Muscle of arm (tissue), 14 donors: ENCODE measurements around the gene URAD. TPM values are rescaled to one million over a fixed set of nuclear protein-coding genes. Genes with fewer than 3 reads are reported as not detected.
A peak's percentile ranks its signal among the peaks of the same experiment; 100 is the strongest.
"Not testable (repeated sequence)": the region's sequence is repeated elsewhere in the genome, so short reads cannot be mapped to it uniquely, and the experiment has no call there.

Experiments used
- DNase-seq: peaks from one replicate; pipeline ENCODE4 v3.0.0-alpha.2; 2013
- long read RNA-seq, 11 donors: transcript quantifications; one replicate each; lab custom pipeline, GENCODE V29; 2026
- polyA plus RNA-seq, 12 donors: library from polyadenylated mRNA; unstranded; fragments of 120-200 nt; gene quantifications; one replicate each; pipeline ENCODE4 v1.2.1, GENCODE V29; 2013; ENCODE audit not compliant: insufficient read length in 12 of 12

URAD gene, protein sequence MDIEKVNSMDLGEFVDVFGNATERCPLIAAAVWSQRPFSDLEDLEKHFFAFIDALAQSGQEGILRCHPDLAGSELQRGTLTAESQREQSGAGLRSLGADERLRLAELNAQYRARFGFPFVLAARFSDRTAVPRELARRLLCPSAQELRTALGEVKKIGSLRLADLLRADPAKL
- polyA plus RNA-seq, result not detected
- long read RNA-seq, donor 1, partial matches to known transcripts, result 0 of 33 reads
- long read RNA-seq, donor 1, other reads (novel, unspliced or antisense), result 33 of 33 reads
- long read RNA-seq, donor 2, result 0 reads
- long read RNA-seq, donor 3, result 0 reads
- long read RNA-seq, donor 4, result 0 reads
- long read RNA-seq, donor 5, result 0 reads
- long read RNA-seq, donor 6, result 0 reads
- long read RNA-seq, donor 7, result 0 reads
- long read RNA-seq, donor 8, result 0 reads
- long read RNA-seq, donor 9, result 0 reads
- long read RNA-seq, donor 10, result 0 reads
- long read RNA-seq, donor 11, result 0 reads

DNA sequence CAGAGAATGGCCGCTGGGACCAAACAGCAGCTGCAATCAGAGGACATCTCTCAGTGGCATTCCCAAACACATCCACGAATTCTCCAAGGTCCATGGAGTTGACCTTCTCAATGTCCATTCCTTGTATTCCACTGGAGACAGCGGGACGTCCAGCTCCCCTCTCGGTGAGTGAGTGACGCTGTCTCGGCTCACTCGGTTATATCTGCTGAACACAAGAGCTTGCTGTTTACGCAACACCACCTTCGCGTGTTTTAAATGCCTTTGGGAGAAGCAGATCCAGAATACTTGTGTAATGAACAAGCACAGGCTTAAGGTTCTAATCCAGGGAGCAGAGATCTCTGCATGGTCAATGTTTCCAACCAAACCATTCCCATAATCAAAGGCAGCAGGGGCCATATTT lies at the start of gene URAD:
Gene URAD, minus strand, starts transcription at position 174 of the 400 bp plus-strand sequence. Its CDS starts 56 bp downstream, at position 118.
- no peak for DNase-seq

DNA sequence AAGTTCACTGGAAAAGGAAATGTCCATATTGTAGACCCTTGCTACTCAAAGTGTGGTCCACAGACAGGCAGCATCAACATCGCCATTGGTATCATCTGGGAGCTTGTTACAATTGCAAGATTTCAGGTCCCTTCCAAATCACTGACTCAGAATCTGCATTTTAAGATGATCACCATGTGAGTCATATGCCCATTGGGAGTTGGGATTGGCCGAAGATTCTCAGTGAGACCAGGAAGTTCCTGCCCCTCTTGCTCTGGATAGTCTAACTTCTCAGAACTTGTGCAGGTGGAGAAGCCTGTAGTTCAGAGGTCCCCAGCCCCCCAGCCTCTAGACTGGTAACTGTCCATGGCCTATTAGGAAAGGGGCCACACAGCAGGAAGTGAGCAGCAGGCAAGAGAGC lies 48.9 kb upstream of the URAD start:
- DNase-seq, result no peak

DNA sequence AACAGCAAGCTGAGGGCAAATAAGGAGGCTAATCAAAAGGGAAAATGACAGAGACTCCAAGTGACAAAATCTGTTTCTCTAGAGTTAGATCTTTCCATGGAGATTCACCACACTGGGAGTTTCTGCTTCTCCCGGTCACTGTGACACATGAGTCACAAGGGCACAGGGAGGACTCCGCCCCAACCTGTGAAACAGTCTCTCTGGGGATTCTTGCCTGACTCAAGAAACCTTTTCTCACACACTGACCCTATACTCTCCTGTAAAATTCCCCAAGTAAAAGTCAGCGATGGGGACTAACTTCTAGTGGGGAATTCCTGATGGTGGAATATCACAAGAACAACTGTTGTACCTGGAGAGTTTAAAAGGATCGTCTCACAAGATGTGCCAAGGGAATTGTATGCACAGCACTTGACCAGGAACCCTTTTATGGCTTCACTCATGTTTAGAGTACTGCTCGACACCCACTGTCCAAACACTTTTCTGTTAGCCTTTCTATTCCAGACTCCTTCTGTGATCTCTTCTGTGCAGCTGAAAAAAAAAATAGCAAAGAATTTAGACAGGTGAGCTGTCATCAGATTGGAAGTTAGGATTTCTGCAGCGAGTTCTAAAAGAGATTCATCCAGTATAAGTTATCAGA lies 46.8 kb upstream of the URAD start:
- DNase-seq, result no peak

DNA sequence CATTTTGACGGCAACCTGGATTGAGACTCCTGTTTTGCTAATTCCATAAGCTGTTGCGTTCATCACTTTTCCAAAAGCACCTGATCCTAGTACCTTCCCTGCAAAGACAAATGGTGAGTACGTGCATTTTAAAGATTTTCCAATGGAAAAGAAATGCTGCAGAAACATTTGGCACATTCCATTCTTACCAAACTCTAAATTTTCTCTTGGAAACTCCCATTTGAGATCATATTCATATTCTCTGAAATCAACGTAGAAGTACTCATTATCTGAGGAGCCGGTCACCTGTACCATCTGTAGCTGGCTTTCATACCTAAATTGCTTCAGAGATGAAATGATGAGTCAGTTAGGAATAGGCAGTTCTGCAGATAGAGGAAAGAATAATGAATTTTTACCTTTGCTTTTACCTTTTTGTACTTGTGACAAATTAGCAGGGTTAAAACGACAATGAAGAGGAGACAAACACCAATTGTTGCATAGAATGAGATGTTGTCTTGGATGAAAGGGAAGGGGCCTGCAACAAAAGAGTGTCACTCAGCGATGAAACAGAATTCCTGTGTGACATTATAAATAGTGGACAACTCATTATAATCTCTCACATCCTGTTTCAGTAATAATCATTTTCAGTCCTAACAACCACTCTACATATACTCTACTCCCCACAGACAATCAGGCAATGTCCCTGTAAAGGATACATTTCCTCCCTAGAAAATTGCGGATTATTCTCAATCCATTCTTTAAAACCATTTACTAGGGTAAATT lies 45.6 kb upstream of the URAD start:
- DNase-seq, result no peak

DNA sequence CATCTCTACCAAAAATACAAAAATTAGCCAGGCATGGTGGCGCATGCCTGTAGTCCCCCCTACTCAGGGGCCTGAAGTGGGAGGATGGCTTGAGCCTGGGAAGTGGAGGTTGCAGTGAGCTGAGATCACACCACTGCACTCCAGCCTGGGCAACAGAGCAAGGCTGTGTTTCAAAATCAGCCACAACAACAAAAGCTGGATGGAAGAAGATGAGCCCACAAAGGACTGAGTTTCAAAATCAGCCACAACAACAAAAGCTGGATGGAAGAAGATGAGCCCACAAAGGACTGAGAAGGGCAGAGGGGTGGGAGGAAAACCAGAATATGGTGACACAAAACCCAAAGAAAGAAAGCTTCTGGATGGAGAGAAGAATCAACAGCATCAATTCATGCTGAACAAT lies 43.9 kb upstream of the URAD start:
- DNase-seq, result not testable (repeated sequence)

DNA sequence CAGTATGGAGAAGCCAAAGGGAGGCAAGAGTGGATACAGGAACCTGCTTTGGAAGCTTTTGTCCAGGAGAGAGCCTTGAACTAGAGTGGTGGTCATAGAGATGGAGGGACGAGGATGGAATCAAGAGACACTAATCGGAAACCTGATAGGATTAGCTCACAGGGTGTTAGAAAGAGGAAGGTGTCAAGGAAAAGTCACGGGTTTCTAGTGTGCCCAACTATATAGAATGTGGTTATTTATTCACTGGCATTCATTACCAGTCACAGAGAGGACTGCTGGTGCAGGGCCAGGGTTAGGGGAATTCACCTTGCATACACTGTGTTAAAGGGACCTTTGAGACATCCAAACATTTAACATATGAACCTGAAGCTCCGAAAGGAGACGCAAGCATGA lies 43.4 kb upstream of the URAD start:
- DNase-seq, result no peak

DNA sequence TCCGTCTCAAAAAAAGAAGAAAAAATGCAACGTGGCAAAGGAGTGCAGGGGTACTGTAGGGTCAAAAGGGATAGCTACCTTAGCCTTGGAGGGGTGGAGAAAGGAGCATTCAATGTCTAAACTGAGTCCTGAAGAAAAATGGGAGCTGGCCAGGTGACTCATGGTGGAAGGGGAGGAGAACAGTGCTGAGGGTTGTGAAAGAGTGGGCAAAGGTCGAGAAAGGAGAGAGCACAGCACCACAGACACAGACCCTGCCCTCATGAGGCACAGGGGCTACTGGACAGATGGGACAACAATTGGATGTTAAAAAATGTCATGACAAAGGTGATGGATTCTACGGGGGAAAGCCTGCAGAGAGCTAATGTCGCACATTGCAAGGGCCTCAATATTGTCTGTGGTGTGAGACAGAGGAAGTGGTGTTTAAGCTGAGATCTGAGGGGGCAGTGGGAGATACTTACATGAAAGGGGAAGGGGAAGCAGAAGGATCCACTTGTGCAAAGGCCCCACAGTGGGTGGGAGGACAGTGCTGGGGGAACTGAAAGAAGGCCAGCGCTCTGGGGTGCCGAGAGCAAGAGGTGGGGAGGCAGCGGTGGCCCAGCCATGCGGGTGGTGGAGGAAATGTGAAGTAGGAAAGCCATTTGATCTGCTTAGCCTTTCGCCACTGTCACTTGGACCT lies 42.9 kb upstream of the URAD start:
- DNase-seq, result peak; percentile 10

DNA sequence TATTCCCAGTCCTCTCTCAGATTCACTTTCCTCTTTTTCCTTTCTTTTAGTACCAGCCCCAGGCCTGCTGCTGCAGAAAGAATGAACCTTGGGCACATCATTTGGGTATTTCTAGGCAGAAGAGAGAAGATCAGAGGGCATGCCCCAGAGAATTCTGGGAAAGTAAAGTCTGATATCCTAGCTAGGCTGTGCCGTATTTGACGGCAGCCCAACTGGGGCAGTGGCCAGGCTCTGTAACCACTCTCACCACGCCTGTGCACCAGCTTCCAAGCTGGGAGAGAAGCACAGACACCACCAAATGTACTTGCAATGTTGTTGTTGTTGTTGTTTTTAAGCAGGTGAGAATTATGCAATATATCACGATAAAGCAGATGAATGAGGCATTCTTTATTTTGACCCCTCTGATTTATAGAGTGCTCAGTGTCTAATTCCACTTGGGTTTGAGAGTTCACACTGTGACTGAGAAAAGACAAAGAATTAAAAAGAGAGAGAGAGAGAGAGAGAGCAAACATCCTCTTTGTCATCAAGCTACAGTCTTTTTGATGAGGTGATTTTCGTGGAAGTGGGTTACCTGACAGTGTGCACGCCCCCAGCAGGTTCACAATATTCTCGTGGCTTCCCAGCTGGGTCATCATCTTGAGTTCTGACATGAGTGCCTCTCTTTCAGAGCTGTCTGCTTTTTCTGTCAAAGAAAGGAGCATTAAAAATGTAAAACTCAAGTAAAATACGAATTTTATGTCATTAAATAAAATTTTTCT lies 39.3 kb upstream of the URAD start:
- DNase-seq, result no peak

DNA sequence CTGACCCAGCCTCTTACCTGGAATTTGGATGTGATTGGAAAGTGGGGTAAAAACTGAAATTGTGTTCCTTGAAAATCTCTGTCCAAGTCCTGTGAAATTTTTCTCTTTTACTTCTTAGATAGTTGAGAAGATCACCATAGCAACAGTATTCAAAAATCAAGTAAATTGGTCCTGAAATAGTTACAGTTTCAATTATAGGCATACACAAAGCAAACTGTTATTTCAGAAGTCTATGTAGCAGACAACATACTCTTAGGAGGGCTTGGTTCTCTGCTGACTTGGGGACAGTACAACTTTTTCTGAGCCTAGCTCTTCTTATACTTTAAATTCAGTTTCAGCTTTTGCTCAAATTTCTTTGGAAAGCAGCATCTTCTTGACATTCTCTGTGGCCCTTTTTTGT lies 38.6 kb upstream of the URAD start:
- no peak for DNase-seq

DNA sequence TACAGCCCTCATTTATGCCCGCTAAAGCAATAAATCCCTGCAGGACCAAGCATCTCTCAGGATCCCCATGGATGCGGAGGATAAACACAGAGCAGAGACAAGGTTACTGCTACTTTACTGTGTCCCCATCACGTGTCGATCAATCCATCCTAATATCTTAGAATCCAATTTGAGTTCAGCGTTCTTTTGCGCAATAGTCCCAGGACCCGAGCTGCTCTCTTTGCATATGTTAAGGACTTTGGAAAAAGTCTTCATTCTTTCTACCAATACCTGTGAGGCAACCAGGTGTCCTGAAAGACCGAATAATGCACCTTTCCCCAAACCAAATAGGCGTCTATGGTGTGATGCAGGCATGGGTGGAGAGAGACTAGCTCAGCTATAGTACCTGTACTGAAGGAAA lies 38.0 kb upstream of the URAD start:
- DNase-seq, result no peak

DNA sequence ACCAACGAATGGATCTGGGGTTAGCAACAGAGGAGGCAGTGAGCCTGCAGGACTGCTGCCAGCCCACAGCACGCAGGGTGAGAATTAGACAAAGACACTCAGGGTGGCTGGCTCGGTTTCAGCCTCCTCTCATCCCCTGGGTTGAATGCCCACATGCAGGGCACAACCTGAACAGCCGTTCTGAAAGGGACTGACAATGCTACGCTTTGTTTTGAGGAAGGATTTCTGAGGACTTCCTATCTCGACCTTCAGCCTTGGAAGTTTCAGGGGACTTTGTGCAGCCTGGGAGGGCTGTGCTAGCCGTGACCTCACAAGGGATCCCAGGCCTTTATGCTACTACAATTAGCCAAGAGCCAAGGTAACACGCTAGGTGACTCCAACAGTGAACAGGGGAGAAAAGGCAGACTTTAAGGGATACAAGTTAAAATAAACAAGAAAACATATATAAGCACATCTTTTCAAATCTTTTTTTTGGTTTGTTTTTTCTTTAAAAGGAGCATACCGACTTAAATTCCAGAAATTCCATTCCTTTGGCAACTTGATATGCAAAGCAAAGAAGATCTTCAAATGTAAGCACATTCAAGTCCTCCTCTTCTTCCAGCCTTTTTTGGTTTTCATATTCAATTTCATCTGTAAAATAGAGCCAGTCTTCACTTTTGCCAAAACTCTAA lies 34.5 kb upstream of the URAD start:
- no peak for DNase-seq

DNA sequence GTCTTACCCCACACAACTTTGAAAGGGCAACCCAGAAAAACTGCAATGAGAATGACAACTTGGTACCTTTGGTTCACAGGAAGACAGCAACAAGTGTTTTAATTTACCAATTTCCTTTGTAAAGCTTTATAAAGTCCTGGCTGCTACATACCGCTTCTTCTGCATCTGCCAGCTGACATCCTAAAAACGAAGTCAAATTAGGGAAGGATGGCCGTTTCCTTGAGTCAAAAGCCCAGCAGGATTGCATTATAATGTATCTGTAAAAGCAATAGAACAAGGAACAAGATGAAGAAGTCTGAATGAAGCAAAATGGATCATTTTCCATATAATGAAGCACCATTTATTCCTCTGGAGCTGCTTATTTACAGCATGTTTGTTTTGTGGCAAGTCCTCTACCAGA lies 25.8 kb upstream of the URAD start:
- no peak for DNase-seq

DNA sequence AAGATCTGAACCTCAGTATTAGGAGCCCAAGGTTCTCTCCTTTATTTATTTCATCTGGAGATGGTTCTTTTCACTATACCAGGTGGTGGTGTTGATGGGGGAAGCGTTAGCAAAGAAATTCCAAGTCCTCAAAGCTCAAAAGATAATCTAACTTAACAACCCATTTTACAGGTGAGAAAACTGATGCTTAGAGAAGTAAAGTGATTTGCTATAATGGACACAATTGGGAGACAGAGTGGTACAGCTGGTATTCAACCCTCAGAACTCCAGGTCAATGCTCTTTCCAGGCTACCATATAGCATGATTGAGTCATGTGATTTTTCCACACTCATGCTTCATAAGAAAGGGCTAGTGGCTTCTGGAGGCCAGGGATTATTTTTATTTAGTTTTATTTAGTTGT lies 25.0 kb upstream of the URAD start:
- no peak for DNase-seq

DNA sequence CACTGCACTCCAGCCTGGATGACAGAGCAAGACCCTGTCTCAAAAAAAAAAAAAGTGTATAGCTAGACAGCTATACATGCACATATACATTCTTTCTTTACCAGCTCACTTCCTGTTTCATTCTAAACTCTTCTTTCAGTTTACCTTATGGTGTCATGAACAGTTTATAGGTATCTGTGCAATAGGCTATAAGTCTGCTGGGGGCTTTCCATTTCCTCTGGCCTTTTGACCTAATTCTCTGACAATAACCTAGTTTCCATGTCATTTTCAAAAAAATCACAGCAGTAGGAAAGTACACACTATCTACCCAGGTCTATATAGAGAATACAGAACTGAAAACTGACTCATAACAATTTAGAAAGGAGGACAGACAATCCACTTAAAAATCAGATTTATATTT lies 24.4 kb upstream of the URAD start:
- no peak for DNase-seq

DNA sequence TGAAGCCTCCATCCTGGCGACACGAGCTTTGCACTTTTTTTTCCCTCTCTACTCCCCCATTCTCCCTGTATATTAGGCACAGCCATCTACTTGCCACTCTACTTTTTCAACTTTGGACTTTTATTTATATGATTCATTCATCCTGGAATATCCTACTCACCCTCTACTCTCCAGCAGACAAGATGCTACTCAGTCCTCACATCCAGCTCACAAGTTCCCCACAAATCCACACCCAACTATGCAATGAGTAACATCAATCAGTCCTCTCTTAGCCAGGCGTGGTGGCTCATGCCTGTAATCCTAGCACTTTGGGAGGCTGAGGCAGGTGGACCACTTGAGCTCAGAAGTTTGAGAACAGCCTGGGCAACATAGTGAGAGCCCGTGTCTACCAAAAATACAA lies 23.9 kb upstream of the URAD start:
- no peak for DNase-seq

DNA sequence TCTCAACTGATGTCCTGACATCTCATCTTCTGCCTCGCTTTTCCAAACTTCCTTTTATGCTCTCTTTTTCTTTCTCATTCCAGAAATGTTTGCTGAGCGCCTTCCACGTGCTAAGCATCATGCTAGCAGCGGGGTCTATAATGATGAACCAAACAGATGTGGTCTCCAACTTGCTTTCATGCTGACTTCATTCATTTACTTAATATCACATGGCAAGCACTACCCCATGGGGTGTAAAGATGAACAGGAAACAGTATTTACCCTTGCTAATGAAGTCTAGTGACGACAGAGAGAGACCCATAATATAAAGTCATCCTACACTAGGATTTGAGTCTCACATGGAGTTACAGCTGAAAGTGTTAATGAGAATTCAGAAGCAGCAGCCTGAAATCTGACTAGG lies 21.6 kb upstream of the URAD start:
- no peak for DNase-seq

DNA sequence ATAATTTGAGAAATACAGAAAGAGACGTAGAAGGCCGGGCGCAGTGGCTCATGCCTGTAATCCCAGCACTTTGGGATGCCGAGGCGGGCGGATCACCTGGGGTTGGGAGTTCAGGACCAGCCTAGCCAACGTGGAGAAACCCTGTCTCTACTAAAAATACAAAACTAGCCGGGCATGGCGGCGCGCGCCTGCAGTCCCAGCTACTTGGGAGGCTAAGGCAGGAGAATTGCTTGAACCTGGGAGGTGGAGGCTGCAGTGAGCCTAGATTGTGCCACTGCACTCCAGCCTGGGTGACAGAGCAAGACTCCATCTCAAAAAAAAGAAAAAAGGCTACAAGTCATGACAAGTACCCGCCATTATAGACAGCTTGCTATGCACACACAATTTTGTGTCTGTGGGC lies 16.5 kb upstream of the URAD start:
- not testable (repeated sequence) for DNase-seq

DNA sequence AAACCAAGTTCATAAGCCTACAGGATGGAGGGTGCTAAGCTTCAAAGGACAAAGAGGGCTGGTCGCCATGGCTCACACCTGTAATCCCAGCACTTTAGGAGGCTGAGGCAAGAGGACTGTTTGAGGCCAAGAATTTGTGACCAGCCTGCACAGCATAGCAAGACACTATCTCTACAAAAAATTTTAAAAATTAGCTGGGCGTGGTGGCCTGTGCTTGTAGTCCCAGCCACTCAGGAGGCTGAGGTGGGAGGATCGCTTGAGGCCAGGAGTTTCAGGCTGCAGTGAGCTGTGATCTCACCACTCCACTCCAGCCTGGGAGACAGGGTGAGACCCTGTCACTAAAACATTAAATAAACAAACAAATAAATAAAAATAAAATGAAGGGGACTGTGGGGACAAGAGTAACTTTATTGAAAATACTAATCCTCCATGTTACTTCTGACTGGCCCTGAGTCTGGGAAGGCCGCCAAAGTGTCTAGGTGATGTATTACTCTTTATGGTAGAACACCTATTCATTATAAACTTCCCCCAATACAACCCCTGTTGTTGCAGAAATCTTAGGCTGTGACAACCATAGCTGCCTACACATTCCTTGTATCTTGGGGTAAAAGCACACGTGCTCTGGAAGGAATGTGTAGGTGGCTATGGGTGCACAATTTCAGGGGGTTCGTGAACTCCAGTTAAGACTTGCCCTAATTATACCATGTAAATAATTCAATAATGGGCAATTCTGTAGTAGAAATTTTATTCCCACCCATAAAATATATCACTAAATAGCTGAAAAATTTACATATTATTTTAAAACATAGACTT lies 14.6 kb upstream of the URAD start:
- DNase-seq, result no peak

DNA sequence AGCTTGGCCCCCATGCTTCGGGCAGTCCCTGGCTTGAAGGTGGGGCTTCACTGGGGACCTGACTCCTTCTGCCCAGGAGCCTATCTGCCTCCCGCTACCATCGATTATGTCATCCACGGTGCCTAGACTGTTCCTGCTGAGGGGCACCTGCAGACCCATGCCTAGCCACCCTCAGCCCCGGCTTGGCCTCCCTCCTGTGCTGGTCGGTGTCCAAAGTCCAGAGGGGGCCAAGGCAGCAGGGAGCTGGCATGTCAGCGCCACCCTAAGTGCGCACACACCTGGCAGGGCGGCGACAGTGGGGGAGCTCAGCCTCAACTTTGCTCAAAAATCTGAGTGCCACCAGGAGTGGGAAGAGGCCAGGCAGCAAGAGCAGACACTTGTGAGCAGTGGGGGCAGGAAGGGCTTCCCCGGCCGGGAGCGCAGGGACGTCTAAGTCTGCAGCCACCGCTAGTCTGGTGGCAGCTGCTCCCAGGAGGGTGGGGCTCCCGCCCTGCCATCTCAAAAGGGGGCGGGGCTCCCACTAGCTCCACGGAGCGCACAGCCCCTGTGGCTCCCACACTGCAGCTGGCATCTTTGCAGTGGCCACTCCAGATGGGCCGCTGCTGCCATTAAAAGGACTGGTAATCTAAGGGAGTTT lies 13.5 kb upstream of the URAD start:
- DNase-seq, result no peak
